Nephron (organoid): Measurements from ENCODE around the gene NAA60.

ENCODE experiments used
- H3K27ac Mint-ChIP-seq, 3 experiments: 2 replicates each; pipeline ENCODE4 v1.8.0; 2020; ENCODE audit warnings: mixed read lengths in 3 of 3, mild to moderate bottlenecking in 2 of 3, moderate library complexity in 1 of 3
- H3K27me3 Mint-ChIP-seq: 2 replicates; pipeline ENCODE4 v1.8.0; 2021; ENCODE audit warnings: low read depth, mild to moderate bottlenecking, moderate library complexity, mixed read lengths
- H3K36me3 Mint-ChIP-seq: 2 replicates; pipeline ENCODE4 v1.8.0; 2020; ENCODE audit warnings: low read depth, mixed read lengths
- H3K4me1 Mint-ChIP-seq: 2 replicates; pipeline ENCODE4 v1.8.0; 2020; ENCODE audit warnings: mixed read lengths
- H3K4me3 Mint-ChIP-seq, 3 experiments: 2 replicates each; pipeline ENCODE4 v1.8.0; 2020; ENCODE audit warnings: mild to moderate bottlenecking in 3 of 3, mixed read lengths in 3 of 3, moderate library complexity in 2 of 3
- H3K9me3 Mint-ChIP-seq: 2 replicates; pipeline ENCODE4 v1.8.0; 2020; ENCODE audit warnings: mixed read lengths
- TF ChIP-seq, protein P1 (sequence below), 3 experiments: fragments of 200-600 bp; sonication (generic); IDR thresholded peaks; one replicate each; pipeline ENCODE4 v1.5.0; 2021; ENCODE audit warnings: antibody characterized with exemption in 3 of 3; ENCODE audit not compliant: unreplicated experiment in 3 of 3

The NAA60 gene

DNA sequence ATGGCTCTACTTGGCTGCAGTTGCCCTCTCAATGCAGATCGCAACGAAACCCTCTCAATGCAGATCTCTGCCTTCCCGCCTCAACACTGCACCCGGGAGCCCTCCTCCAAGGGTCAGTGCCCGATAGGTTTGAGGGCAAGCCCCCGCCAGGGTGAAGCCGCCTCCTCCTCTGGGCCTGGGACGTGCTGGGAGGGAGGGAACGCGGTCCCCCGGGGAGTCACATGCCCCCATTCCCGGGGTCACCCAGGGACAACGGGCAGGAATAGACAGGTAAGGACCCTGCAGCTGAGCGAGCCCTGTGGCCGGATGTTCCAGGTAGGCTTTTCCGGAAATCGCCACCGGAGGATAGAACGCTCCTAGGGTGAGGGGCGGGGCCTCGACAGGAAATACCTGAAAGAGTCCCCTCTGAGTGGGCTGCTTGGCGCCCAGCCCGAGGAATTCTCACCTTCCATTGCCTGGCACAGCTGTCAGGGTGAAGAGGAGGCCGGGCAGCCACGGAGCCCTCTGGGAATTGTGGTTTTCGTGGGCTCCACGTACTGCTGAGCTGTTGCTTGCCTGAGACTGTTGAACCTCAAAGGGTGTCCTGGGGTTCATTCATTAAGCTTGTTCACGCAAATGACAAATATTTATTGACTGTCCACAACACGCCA, 29.6 kb upstream of the NAA60 start:
- no peaks in the 10 kb centered on the region for H3K4me1 Mint-ChIP-seq
- H3K27ac Mint-ChIP-seq, result no peak overlapping the region
- H3K27me3 Mint-ChIP-seq, result no peaks in the 10 kb centered on the region
- TF ChIP-seq, protein P1, sequence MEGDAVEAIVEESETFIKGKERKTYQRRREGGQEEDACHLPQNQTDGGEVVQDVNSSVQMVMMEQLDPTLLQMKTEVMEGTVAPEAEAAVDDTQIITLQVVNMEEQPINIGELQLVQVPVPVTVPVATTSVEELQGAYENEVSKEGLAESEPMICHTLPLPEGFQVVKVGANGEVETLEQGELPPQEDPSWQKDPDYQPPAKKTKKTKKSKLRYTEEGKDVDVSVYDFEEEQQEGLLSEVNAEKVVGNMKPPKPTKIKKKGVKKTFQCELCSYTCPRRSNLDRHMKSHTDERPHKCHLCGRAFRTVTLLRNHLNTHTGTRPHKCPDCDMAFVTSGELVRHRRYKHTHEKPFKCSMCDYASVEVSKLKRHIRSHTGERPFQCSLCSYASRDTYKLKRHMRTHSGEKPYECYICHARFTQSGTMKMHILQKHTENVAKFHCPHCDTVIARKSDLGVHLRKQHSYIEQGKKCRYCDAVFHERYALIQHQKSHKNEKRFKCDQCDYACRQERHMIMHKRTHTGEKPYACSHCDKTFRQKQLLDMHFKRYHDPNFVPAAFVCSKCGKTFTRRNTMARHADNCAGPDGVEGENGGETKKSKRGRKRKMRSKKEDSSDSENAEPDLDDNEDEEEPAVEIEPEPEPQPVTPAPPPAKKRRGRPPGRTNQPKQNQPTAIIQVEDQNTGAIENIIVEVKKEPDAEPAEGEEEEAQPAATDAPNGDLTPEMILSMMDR (IDR thresholded peaks at IDR 0.05; ENCODE audit: unreplicated experiment in 3 of 3), result no peak
- no peak overlapping the region for H3K4me3 Mint-ChIP-seq
- H3K36me3 Mint-ChIP-seq, result peaks cover 70% of the 10 kb centered on the region
- H3K9me3 Mint-ChIP-seq, result peaks cover 59% of the 10 kb centered on the region

DNA sequence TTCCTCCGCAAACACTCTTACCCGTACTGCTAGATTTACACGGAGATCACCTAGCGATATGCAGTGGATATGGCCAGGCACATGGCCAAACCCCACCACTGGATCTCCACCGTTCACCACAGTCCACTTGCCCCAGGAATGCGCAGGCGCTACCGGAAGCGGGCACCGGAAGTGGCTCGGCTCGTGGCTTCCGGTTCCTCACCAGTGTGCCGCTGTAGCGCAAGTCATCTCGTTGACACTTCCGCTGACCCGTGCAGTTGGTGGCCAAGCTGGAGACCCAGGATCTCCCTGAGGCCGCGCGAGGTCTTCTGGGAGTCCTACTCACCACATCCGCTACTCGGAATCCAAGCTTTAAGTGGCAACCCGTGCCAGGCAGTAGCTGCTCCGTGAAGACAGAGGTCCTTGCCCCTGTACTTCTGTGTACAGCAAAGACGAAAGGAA, 11.7 kb upstream of the NAA60 start:
- TF ChIP-seq, protein P1 (IDR thresholded peaks at IDR 0.05; ENCODE audit: unreplicated experiment in 3 of 3), result no peak
- Mint-ChIP-seq H3K36me3 (peaks cover 32% of the 10 kb centered on the region), H3K27me3 (no peaks in the 10 kb centered on the region), H3K4me3 (no peak overlapping the region), H3K4me1 (no peaks in the 10 kb centered on the region), H3K27ac (no peak overlapping the region), H3K9me3 (no peaks in the 10 kb centered on the region)

DNA sequence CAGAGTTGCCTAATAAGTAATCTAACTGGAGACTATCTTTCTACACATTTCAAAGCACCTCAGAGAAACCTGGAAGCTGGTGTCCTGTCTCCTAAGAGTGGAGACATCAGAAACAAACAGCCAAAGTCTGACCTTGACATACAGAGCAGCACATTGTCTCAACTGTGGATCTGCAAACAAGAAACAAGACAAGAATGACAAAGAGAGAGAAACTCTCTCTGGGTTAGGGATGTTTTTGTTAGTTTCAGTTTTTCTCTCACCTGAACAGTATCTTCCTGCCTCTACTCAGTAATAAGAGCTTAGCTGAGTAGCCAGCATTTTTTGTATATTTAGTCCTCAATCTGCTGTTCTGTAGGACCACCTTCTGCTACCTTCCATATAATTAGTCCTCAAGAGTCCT, 9.1 kb upstream of the NAA60 start:
- TF ChIP-seq, protein P1 (IDR thresholded peaks at IDR 0.05; ENCODE audit: unreplicated experiment in 3 of 3), result no peak
- Mint-ChIP-seq H3K27ac (no peak overlapping the region), H3K9me3 (peaks cover 7% of the 10 kb centered on the region)

DNA sequence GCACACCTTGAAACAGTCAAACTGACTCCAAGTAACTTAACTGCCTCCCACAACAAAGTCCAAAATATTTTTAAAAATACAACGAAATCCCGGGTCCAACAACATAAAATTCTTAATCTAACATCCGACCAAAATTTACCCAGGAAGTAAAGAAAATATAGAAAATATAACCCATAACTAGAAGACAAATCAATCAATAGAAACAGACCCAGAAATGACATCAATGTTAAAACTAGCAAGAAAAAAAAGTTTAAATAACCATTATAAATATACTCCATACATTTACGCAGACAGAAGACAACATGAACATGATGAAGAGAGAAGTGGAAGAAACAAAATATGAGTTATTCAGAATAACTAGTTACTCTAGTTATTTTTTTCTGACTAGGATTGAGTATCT, 3.8 kb upstream of the NAA60 start:
- peaks cover 32% of the 10 kb centered on the region for H3K9me3 Mint-ChIP-seq
- H3K36me3 Mint-ChIP-seq, result peaks cover 59% of the 10 kb centered on the region
- H3K4me1 Mint-ChIP-seq, result peaks cover 12% of the 10 kb centered on the region
- TF ChIP-seq, protein P1 (IDR thresholded peaks at IDR 0.05; ENCODE audit: unreplicated experiment in 3 of 3), result no peak
- no peaks in the 10 kb centered on the region for H3K27me3 Mint-ChIP-seq
- no peak overlapping the region for H3K27ac Mint-ChIP-seq
- H3K4me3 Mint-ChIP-seq, result peak overlapping the region in 2 of 3 experiments; percentile 22 to 26

More for the DNA sequence above, 9.1 kb upstream of the NAA60 start:
- H3K27me3 Mint-ChIP-seq, result no peaks in the 10 kb centered on the region
- no peaks in the 10 kb centered on the region for H3K4me1 Mint-ChIP-seq
- H3K36me3 Mint-ChIP-seq, result peaks cover 55% of the 10 kb centered on the region
- H3K4me3 Mint-ChIP-seq, result no peak overlapping the region

DNA sequence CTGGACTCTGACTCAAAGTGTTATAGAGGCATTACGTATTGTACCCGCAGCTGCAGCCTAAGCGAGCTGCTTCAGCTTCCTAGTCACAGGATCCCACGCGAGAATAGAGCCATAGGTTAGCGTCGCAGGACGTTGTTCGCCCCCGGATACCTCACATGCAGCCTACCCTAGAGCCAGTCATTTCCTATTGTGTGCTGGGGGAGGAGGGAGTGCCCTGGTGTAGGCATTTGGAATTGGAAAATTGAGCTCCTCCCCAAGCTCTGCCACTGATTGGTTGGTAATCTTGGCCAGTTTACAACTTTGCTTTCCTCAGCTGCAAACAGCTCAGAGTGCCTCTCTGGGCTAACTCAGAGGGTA, 530 bp downstream of the NAA60 start:
- peak overlapping the region; percentile 93 to 98 (median 95) for H3K4me3 Mint-ChIP-seq
- TF ChIP-seq, protein P1 (IDR thresholded peaks at IDR 0.05; ENCODE audit: unreplicated experiment in 3 of 3), result no peak
- peaks cover 65% of the 10 kb centered on the region for H3K36me3 Mint-ChIP-seq
- peaks cover 12% of the 10 kb centered on the region for H3K4me1 Mint-ChIP-seq
- H3K27me3 Mint-ChIP-seq, result no peaks in the 10 kb centered on the region
- peak overlapping the region; percentile 85 to 96 (median 94) for H3K27ac Mint-ChIP-seq
- peaks cover 26% of the 10 kb centered on the region for H3K9me3 Mint-ChIP-seq

DNA sequence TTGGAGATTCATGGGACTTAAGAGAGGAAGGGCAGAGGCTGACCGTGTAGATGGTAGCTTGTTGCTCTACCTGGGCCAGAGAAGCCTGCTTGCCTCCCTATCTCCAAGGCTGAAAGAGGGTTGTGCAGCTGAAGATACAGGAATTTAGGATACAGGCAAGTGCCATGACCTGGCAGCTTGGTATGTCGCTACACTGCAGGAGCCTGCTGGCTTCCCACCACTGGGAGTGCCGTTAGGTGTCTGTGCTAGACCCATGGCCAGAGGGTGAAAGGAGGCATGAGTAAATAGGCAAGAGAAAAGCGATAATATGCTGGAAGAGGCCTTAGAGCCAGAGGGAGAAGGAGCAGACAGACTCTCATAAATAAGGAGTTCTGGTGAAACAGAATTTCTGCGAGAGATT, 10.6 kb downstream of the NAA60 start:
- H3K4me3 Mint-ChIP-seq, result peak overlapping the region; percentile 43 to 70 (median 56)
- H3K9me3 Mint-ChIP-seq, result no peaks in the 10 kb centered on the region
- H3K36me3 Mint-ChIP-seq, result peaks cover 16% of the 10 kb centered on the region
- TF ChIP-seq, protein P1 (IDR thresholded peaks at IDR 0.05; ENCODE audit: unreplicated experiment in 3 of 3), result no peak
- H3K27ac Mint-ChIP-seq, result peak overlapping the region; percentile 8 to 29 (median 26)
- peaks cover 21% of the 10 kb centered on the region for H3K4me1 Mint-ChIP-seq
- H3K27me3 Mint-ChIP-seq, result no peaks in the 10 kb centered on the region
